A673 (cell line): ENCODE measurements around the gene ADGRG2.

Experiments
- EZH2 ChIP-seq: fragments of 200-600 bp; sonication (generic); IDR thresholded peaks from 2 replicates; pipeline ENCODE4 v1.6.1; 2017; ENCODE audit warnings: borderline replicate concordance, low read depth, mild to moderate bottlenecking, mixed read lengths, antibody characterized with exemption, low read length; ENCODE audit not compliant: poor library complexity, severe bottlenecking
- TF ChIP-seq, protein P1 (sequence below): fragments of 300-800, 200-600 bp; sonication (generic); conservative IDR thresholded peaks from 2 replicates; pipeline ENCODE4 v1.5.1; 2017; ENCODE audit warnings: low read depth, mild to moderate bottlenecking, antibody characterized with exemption, low read length, moderate library complexity, mixed read lengths

DNA sequence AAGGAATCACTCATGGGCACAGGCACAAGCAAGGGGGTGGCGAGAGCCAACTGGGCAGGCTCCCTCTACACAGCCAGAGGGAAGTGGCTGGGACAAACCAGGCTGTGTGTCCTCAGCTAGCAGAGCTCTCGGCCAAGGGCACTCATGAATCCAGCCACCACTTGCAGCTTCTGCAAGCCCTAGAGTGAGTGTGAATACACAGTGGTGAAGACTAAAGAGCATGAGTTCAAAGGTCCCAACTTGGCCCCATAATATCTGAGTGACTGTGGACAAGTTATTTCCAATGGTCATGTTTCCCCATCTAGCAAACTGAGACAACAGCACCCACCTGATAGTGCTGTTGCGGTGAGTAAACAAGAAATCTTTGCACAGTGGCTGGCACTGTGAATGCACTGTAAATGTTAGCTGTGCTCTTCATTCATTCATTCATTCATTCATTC, 51.7 kb downstream of the ADGRG2 start:
- TF ChIP-seq, protein P1, sequence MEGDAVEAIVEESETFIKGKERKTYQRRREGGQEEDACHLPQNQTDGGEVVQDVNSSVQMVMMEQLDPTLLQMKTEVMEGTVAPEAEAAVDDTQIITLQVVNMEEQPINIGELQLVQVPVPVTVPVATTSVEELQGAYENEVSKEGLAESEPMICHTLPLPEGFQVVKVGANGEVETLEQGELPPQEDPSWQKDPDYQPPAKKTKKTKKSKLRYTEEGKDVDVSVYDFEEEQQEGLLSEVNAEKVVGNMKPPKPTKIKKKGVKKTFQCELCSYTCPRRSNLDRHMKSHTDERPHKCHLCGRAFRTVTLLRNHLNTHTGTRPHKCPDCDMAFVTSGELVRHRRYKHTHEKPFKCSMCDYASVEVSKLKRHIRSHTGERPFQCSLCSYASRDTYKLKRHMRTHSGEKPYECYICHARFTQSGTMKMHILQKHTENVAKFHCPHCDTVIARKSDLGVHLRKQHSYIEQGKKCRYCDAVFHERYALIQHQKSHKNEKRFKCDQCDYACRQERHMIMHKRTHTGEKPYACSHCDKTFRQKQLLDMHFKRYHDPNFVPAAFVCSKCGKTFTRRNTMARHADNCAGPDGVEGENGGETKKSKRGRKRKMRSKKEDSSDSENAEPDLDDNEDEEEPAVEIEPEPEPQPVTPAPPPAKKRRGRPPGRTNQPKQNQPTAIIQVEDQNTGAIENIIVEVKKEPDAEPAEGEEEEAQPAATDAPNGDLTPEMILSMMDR, result no peak
- no peak for TF ChIP-seq EZH2
